ENCODE results near the gene ARHGEF12. TPM values are rescaled to one million over a fixed set of nuclear protein-coding genes. Genes with fewer than 3 reads are reported as not detected.
"Not testable (repeated sequence)": the region's sequence is repeated elsewhere in the genome, so short reads cannot be mapped to it uniquely, and the experiment has no call there.

The ARHGEF12 gene
- total RNA-seq, 1 donor from 2014 or later, result 62.7 TPM

DNA sequence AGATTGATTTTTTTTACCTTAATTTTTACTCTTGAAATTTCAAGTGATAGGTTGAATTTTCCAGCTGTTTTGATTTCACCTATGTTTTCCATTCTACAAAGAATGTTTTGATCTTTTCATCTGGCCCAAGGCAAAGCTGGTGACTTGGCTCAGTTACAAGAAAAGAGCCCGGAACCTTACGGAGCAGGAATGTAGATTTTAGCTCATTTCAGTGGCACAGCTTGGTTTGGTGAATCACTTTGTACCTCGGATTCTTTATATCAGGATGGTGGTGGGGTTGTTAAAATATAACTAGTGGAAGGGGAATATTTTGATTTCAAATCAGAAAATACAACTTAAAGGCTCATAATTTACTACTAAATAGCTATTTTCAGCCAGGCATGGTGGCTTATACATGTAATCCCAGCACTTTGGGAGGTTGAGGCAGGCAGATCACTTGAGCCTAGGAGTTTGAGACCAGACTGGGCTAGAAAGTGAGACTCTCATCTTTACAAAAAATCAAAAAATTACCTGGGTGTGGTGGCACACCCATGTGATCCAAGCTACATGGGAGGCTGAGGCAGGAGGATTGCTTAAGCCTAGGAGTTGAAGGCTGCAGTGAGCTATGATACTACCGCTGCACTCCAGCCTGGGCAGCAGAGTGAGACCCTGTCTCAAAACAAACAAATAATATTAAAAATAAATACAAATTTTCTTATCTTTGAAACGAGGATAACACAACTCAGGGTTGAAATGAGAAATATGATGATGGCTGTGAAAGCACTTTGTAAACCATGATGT, 166.0 kb downstream of the ARHGEF12 start:
- ATAC-seq, result no peak

DNA sequence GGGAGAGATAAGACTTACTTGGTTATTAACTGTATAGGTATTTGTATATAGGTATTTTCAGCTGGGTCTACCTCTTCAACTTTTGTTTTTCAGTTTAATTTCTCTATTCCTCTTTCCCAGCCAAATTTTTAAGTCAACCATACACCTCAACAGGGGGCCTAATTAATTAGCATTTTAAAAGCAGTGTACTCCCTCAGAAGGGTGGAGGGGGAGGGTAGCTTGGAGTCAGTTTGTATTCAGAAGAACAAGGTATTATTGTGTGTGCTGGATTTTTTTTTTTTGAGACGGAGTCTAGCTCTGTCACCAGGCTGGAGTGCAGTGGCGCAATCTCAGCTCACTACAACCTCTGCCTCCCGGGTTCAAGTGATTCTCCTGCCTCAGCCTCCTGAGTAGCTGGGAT, 167.3 kb downstream of the ARHGEF12 start:
- not testable (repeated sequence) for ATAC-seq

DNA sequence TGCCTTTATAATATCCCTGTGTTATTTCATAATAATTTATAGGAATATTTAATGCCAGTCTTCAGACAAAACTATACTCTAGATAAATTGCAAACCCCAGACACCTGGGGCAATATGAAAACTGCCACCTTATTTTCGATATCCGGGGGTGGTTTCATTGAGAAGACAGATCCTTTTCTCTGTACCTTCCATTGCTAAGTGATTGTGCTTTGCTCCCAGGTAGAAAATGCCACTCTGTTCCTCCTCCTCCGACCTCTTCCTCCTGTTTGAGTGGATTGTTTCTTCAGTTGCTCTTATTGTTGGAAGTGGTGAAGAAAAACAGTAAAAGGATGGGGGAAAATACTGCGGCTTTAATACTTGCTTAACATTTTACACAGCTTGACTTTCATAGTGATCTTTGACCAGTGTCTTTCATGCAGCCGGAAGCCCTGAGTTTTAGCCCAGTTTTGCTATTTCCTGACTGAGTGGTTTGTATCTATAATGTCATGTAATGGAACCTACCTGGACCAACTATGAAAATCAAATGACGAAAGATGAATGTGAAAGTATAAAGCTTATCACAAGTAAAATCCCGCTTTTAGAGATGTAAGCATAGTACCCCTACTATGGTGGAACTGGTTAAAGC, 169.7 kb downstream of the ARHGEF12 start:
- ATAC-seq, result no peak

DNA sequence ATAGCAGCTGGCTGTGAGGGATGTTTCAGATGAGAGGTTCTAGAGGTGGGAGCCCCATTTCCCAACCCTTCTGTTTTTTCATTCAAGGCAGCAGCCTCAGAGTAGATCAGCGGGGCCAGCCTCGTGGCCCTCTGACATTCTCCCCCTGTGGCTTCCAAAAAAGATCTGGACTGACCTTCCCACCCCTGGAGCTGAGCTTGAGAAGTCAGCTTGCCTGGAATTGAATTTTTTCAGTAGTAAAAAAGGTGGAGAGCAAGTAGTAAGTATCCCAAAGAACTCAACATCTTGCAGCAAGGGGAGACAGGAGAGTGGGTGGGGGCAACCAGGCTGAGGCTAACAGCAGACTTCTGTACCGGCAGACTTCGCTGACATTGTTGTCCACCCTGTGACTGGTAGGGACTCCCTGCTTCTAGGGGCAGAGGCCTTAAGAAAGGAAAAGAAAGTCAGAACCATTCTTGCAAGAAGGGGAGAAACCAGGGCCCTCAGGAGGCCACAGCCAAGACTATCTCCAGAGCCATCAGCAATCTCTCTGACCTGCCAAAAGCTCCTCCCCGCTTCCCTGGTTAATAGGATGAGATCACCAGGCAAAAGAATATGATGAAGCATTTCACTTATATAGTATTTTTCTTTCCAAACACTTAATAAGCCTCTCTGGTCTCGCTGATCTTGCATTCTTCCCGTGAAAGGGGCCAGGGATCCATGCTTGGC, 173.3 kb downstream of the ARHGEF12 start:
- no peak for ATAC-seq

DNA sequence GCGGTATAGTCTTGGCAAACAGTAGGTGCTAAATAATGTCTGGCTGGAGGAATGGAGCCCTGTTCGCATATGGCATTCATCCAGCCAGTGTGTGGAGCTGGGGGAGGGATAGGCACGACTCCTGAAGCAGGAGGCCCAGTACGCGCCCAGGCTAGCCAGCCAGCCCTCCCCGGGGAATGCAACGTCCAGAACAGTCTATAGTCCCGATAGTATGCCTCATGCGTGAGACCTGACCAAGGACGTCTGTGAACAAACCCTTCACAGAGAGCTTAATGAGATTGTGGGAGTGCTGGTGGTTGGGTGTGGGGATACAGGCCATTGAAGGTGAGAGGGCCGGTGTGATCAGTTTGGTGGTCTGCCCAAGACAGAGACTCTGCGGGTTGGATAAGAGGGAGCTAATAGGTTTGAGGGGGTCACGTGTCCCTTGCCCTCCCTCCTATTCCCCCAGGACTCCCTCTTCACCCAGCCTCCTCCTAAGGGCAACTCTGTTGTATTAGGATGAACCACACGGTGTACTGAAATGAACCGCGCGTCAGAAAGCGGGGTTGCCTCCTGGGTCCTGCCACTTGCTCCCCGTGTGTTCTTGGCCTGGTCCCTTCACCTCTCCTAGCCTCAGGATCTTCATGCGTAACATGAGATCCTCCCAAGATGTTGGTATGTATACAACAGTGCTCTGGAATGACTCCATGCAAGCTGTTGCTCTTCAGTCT, 174.3 kb downstream of the ARHGEF12 start:
- ATAC-seq, result peak; percentile 6

DNA sequence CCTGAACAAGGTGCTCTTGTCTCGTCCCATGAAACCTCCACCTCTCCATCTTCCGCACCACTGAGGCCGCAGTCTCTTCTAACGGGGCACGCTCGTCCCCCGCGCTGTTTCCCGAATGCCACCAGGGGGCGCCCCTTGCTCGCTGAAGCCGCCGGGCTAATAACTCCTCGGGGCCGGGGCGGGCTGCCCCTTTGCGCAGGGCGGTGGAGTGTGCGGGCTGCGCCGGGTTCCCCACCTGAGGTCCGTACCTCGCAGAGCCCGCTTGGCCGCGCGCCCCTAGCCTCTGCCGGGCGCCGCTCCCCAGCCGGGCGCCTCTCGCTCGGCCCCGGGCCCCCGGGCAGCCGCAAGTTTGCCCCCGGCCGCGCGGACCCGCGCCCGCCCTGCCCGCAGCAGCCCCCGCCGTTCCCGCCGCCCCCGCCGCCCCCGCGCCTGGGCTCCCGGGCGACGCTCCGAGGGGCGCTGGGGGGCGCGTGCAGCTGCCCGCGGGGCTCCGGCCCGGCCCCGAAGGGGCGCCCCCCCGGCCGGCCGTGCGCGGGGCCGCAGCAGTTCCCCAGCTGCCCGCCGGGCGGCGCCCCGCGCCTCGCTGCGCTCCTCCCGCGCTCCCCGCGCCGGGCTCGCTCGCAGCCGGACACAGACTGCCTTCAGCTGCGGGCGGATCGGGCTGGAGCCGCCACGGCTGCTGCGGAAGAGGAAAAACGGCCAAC, 175.1 kb downstream of the ARHGEF12 start, which contains the start of gene GRIK4:
Gene GRIK4 (plus strand): TSS at position 633 of the 704 bp plus-strand sequence. CDS start 148,571 bp downstream, outside the sequence.
- peak; percentile 84 for ATAC-seq

DNA sequence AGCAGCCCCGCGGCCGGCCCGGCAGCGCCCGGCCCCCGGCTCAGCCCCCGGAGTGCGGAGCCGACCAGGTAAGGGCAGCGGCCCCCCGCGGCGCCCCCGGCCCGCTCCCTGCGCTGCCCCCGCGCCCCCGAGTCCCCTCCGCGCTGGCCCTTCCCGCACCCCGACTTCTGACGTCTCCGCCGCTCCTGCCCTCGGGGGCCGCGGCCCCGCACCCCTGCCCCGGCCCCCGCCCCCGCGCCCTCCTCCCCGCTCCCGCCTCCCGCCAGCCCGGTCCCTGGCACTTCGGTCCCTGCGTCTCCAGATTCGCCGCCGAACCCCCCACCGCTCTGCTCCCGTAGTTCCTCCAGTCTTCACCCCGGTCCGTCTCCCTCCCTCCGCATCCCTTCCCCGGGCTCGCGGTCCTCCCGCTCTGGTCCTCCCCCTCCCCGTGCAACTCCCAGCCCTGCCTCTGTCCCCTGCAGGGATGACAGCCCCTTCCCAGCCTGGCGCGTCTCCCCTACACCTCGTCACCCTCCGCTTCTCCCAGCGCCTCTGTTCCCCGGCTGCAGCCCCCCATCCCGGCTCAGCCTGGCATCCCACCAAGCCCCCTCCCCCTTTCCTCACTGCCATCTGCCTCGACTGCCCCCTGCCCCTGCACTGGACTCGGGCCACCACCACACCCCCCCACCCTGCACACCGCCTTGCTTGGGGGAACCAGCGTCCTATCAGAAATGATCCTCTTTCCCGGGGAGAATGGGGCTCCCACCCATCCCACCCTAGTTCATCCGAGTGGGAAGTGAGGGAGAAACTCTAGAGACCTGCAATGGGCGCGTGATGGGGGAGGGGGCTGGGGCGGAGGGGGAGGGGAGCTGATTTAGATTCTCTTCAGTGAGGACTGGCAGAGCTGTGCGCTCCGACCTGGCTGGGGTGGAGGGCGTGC, 175.9 kb downstream of the ARHGEF12 start:
- no peak for ATAC-seq

DNA sequence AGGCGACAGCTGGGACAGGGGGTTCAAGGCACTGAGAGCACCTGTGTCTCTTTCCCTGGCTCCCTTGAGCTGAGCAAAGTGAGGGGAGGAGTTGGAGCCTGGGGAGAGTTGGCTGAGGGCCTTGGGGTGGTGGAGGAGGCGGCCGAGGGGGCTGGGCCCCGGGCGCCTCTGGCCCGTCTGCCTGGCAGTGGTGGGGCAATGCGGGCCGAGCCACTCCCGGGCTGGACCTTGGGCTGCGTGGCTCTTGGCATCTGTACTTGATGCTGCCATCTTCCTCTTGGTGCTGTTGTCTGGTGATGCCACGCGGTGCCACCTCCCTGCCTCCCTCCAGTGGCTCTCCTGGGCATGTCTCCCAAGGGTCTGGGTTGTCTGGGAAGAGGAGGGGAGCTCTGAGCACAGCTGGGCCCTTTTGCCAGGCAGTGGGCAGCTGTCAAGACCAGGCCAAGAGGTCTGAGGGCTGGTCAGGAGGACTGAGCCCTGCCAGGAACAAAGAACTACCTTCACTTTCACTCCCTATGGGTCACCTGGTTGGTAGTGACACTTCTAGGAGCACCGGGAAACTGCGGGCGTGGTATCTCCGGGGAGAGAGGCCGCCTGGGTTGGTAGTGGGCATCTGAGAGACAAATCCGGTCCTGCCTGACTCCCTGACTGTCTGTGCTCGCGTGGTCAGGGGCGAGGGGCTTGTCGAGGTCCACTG, 176.7 kb downstream of the ARHGEF12 start:
- no peak for ATAC-seq

DNA sequence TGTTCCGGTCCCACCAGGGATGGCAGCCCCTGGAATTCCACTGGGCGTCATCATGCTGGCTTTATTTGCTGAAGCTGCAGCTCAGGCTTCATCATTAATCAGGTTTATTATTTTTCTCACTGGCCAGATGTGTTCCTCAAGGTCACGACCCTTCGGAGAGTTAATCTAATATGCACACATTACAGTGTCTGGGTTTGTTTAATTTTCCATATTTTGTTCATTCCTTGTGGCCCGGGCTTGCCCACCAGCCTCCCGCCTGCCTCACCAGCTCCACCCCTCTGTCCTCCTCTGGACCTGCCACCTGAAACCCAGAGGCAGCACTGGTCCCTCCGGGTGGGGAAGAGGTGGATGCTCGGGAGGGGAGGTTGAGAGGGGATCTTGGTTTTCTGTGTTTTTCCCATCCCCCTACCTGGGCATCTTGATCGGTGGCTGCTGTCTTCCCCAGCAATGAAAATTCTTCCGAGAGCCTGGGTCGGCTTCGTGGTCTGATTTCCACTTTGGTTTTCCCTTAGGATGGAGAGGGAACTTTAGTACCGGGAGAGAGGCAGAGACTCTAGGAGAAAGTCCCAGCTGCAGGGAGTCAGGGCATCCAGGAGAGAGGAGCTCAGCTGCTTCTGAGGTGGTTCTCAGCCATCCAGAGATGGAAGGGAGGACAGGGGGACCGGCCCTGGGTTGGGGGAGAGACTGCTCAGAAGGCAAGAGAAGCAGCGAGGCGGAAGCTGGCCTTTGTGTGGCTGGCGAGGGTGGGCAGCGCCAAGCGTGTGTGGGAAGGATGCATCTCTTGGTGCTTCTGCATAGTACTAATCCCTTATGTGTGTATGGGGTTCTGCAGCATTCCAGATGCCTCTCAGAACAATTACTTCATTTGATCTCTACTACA, 177.5 kb downstream of the ARHGEF12 start:
- no peak for ATAC-seq

DNA sequence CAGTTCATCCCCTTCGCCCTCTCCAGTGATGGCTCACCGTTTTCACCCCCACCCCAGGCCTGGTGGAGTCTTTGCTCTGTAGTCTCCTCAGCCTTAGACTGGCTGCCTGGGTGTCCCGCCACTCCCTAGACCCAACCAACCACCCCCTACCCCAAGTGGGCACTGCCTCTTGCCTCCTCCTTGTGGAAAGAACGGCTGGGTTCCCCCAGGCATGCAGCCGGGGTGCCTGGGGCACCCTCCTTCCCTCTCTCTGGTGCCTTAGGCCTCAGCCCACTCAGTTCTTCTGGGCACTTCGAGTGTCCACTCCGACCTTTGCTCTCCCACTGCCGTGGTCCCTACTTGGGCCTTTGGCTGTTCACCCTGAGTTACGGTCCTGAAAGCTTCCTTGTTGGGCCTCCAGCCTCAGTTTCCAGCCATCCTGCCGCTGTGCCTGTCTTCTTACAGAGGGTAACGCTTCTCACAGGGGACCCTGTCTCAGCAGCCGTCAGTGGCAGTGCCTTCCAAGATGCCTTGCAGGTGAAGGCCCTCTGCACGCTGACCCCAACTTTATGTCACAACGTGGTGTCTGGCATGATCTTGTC, 178.4 kb downstream of the ARHGEF12 start:
- no peak for ATAC-seq

DNA sequence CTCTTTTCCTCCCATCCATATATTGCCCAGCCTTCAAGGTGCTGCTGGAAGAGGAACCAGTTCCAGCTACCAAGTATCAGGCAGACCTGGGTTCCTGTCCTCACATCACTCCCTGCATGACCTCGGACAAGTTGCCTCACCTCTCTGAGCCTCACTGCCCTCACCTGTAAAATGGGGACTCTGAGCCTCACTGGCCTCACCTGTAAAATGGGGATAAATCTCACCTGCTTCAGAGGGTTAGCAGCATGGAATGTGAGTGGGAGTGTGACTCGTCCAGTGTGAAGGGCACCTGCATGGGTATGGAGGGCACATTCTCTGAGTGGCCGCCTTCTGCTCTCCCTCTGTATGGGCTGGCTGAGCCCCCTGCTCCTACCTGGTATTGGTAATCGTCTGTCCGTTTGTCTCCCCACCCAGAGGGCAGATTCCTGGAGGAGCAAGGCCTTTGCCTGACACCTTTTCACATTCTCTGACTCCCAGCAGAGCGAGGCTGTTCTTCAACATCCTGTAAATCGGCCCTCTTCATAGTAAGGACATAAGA, 179.0 kb downstream of the ARHGEF12 start:
- no peak for ATAC-seq

DNA sequence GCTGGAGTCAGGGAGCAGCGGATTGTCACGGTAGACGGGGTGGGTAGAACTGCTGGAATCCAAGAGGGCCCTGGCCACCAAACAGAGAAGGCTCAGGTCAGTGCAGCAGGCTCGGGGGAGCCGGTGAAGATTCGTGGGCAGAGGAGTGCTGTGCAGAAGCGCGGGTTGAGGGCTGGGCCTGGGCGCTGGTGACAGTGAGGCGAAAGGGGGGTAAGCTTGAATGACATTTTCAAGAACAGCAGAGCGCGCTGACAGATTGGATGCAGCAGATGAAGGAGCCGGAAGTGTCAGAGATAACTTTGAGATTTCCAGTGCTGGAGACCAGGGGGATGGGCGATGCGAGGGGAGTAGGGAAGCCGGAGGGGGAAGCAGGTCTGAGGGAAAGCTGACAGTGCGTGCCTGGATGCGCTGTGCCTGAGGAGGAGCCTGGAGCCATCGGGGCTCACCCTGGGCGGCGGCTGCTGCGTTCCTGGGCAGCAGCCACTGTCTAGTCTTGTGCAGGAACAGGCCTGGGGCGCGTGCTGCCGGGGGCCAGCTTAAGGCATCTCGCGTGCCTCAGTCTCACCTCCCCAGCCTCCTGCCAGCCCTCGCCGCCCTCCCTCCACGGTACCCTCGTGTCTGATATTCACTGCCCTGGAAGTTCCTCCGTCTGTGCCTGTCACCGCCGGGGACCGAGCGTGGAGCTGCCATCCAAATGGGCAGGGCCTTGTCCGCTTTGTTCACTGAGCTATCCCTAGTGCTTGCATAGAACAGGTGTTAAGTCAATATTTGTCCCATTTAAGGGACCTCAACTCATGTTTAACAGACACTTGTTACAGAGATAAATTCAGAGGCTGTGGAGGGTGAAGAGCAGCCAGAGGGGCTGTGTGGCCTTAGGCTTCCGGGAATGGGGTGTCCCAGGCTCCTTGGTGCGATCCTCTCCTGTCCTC, 180.5 kb downstream of the ARHGEF12 start:
- ATAC-seq, result no peak

DNA sequence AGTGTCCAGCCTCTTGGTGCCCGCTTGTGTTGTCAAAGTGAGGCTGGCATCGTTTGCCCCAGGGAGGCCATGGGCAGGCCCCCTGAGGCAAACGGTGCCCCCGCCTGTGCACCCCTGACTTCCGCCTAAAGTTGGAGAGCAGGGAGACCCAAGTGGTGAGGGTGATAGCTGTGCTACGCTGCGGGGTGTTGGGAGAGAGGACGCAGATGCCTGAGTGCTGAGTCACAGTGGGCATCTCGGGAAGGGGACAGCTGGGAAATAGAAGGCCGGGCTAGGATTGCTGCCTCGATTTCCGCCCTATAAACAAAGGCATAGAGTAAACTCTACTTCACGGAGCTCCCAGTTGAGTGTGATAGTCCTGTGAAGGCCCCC, 181.2 kb downstream of the ARHGEF12 start:
- ATAC-seq, result no peak

DNA sequence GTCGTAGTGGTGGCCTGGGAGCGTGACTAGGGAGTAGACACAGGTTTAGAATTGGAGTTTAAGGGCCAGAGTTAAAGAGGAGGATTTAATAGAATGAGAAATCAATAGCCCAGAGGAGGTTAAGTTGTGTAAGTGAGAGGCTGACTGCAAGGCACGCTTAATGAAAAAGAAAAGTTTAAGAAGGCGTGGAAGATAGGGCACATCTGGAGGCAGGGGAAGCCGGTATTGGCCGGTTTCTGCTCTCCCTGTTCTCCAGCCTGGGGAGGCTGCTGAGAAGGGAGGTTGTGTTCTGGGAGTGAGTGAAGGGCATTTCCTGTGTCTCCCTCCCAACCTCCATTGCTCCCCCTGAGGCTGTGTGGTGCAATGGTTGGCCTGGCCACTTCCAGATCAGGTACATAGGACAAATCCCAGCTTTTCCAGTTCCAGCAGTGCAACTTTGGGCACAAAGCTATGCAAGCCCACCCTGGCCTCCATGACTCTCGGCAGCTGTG, 181.6 kb downstream of the ARHGEF12 start:
- ATAC-seq, result no peak

DNA sequence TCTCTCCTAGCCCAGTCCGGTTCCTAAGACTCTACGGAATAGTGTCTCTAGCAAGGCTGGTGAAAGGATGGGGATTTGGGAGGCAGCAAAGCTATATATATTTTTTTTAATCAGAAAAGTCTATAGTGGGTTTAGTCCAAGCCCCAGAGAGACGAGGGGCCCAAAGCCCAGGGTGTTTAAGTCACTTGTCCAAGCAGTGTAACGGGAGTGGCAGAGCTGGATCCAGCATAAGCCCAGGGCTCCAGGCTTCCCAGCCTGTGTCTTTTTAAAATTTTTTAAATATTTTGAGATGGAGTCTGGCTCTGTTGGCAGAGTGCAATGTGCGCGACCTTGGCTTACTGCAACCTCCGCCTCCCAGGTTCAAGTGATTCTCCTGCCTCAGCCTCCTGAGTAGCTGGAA, 182.1 kb downstream of the ARHGEF12 start:
- ATAC-seq, result no peak

DNA sequence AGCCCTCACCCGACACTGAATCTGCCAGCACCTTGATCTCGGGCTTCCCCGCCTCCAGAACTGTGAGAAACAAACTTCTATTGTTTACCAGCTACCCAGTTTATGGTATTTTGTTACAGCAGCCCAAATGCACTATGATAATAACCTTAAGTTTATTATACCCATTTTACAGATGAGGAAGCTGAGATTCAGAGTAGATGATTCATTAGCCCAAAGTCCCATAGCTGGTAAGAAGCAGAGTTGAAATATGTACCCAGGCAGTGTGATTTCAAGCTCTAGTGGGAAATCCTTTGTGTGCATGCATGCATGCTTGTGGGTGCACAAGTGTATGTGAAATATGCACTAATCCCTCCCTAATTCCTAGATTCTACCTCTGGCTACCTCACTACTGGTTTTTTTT, 183.3 kb downstream of the ARHGEF12 start:
- ATAC-seq, result no peak

DNA sequence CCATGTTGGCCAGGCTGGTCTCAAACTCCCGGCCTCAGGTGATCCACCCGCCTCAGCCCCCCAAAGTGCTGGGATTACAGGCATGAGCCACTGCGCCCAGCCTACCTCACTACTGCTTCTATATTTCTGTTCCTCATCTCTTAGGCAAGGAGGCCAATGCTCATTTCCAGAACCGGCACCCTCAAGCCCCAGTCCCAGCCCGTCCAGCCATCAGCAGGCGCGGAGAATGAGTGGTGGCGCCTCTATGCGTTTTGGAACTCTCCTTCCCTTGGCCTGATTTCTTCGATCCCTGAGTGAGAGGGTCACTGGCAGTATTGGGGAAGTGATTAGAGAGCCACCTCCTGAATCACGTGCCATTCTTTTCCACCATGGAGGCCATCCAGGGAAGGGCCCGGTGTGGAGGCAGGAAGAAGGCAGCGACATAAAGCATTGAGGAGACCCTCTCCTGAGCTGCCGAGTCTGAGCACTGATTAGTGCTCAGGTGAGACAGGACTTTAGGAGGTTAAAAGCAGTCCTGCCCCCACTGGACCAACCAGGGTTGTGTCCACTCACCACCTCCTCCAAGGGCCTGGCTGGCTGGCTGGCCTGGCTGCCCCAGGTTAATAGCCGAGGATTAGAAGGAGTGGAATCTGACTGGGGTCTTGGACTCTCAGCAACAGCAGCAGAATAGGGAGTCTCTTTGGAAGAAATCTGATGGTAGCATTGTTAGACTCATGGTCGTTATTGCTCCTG, 184.0 kb downstream of the ARHGEF12 start:
- ATAC-seq, result no peak

Data from esophagus mucosa (tissue), 1 donor.